K562 (cell line): ENCODE data around the gene PCED1B. TPM values are rescaled to one million over a fixed set of nuclear protein-coding genes. Genes with fewer than 3 reads are reported as not detected.
A peak's percentile ranks its signal among the peaks of the same experiment; 100 is the strongest.

Source experiments
- BACH1 ChIP-seq: fragments of 200-800 bp; sonication (Bioruptor generic); IDR thresholded peaks from 2 replicates; pipeline ENCODE4 v1.6.1; 2016; ENCODE audit warnings: missing genetic modification characterization, missing compliant biosample characterization
- E4F1 ChIP-seq: fragments of 250-450 bp; sonication (Bioruptor Pico); IDR thresholded peaks from 2 replicates; pipeline ENCODE4 v1.5.0; 2021; ENCODE audit warnings: mild to moderate bottlenecking, borderline replicate concordance
- GATA2 ChIP-seq: sonication (generic); formaldehyde crosslinking; IDR thresholded peaks from 2 replicates; pipeline ENCODE4 v1.4.0; 2020; ENCODE audit warnings: mild to moderate bottlenecking, missing genetic modification reagents
- PKNOX1 ChIP-seq: fragments of 450-650 bp; IDR thresholded peaks from 2 replicates; pipeline ENCODE4 v1.6.1; 2016
- TCF7L2 ChIP-seq: fragments of 150-350 bp; IDR thresholded peaks from 2 replicates; pipeline ENCODE4 v1.6.1; 2016; ENCODE audit warnings: low read depth, mild to moderate bottlenecking, low read length, moderate library complexity
- VEZF1 ChIP-seq: fragments of 200-800 bp; sonication (Bioruptor generic); IDR thresholded peaks from 2 replicates; pipeline ENCODE4 v1.6.1; 2017; ENCODE audit warnings: missing genetic modification characterization, missing compliant biosample characterization
- ZBTB2 ChIP-seq: fragments of 450-650 bp; IDR thresholded peaks from 2 replicates; pipeline ENCODE4 v1.6.1; 2016; ENCODE audit warnings: antibody characterized with exemption
- ZNF124 ChIP-seq: sonication (generic); formaldehyde crosslinking; IDR thresholded peaks from 2 replicates; pipeline ENCODE4 v1.8.1; 2022; ENCODE audit warnings: missing genetic modification reagents
- ZNF717 ChIP-seq: fragments of 250-450 bp; sonication (Bioruptor Pico); IDR thresholded peaks from 2 replicates; pipeline ENCODE4 v1.5.0; 2021
- ZNF75A ChIP-seq: fragments of 450-650 bp; formaldehyde crosslinking; IDR thresholded peaks from 2 replicates; pipeline ENCODE4 v1.4.0; 2020; ENCODE audit warnings: mild to moderate bottlenecking
- polyA plus RNA-seq, 8 experiments: library from polyadenylated mRNA; depleted of rRNA in 4 of 8; stranded (reverse) in 5 of 8; unstranded in 3 of 8; fragments of >200 nt; fragmentation: Nextera tagmentation in 2 of 8; fragmentation: Illumina TruSeq in 1 of 8; extraction: Ambion mirVana in 2 of 8; extraction: Trizol in 1 of 8; gene quantifications; 2 replicates each; pipeline versions ENCODE4 v1.2.1 to v1.2.3, GENCODE V29; 2011 to 2014; ENCODE audit warnings: inconsistent platforms in 1 of 8, missing spikeins in 1 of 8
- total RNA-seq, 7 experiments: library from RNA; depleted of rRNA in 6 of 7; stranded (reverse); fragments of >200 nt in 6 of 7; fragmentation: Illumina TruSeq in 2 of 7; extraction: Trizol in 2 of 7; gene quantifications; 2 replicates each; pipeline versions ENCODE4 v1.2.1 to v1.2.3, GENCODE V29; 2011 to 2021; ENCODE audit warnings: low replicate concordance in 1 of 7

Gene PCED1B
- total and polyA plus RNA-seq, 9 of the 15 experiments (the other 6 are each of a cell fraction or from before 2014, with no cell fraction given) = 1.2 to 9.3 (median 2.5) TPM

GRCh38 chr12:47206450-47207339 lies 127.3 kb downstream of the PCED1B start (continued):
- TF ChIP-seq ZNF124 (CRISPR knock-in tag) (no peak), PKNOX1 (peak; percentile 61), BACH1 (peak; percentile 16; the same call in 1 of the 2 replicates), ZNF75A (no peak), ZNF717 (CRISPR knock-in tag) (no peak), E4F1 (no peak), TCF7L2 (no peak), ZBTB2 (0 out of 2 replicates have a peak, but pooled peaks have one; percentile 32), VEZF1 (0 out of 2 replicates have a peak, but pooled peaks have one; percentile 3), GATA2 (0 out of 2 replicates have a peak, but pooled peaks have one; percentile 53)
